Measurements from ENCODE around the gene FAM181A.

Gene FAM181A

GRCh38 chr14:93950948-93951634 lies 23.9 kb downstream of the FAM181A start:
- DNase-seq (ENCODE audit: low spot score) = no peak

DNA sequence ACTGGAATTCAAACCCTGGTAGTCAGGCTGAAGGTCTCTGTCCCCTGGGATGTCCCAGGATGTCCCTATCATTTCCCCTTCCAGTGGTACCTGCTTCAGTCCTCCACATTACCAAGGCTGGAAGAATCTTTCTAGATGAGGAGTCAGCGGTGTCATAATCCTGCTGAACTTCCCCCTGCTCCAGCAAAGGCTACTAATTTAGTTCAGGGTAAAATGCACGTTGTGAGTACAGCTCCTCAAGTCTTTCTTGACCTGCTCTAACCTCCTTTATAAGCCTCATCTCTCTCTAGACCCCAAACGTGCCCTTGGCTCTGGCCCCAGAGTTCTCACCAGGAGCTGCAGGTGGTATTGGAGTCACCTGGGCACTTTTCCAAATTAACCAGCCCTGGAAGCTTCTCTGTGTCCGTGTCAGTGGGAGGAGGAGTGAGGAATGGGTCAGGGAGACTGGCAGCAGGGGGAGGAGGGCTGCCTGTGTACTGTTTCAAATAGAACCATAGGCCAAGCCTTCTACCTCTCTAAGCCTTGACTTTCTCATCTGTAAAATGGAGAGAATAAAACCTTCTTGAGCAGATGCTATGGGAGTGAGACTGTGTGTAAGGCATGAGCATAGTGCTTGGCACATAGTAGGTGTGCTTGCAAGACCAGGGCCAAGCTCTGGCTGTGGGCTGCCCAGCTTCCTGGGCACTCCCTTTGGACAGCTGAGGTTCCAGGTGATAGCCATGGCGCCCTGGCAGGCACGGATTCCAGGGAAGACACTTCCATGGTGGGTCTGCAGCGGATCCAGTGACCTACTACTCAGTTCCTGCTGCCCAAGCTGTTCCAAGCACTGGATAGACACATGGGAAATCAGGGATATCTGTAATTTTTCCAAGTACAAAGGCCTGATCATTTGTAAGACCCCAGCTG lies 24.7 kb downstream of the FAM181A start:
- DNase-seq (ENCODE audit: low spot score) = no peak

DNA sequence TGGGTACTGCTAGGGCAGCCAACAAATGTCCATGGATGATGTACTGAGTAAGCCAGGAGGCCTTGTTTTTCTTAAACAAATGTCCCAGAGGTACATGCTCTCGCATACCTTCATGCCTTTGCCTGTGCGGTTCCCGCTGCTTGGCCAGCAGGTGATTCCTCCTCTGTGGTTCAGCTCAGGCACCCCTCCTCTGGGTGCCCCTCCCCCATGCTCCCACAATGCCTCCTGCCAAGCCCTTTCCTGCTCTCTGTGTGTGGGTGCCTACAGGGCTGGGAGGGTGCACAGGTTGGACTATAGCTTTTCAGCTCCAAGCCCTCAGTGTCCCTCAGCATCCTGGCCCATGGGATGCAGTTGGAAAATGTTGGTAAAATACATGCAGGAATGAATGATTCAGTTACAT lies 25.7 kb downstream of the FAM181A start:
- DNase-seq (ENCODE audit: low spot score) = no peak

- DNase-seq (ENCODE audit: low spot score) = no peak
These were observed 26.1 kb downstream of the FAM181A start for GRCh38 chr14:93953263-93953662.

GRCh38 chr14:93953739-93954515 lies 26.8 kb downstream of the FAM181A start:
- DNase-seq (ENCODE audit: low spot score) = no peak

DNA sequence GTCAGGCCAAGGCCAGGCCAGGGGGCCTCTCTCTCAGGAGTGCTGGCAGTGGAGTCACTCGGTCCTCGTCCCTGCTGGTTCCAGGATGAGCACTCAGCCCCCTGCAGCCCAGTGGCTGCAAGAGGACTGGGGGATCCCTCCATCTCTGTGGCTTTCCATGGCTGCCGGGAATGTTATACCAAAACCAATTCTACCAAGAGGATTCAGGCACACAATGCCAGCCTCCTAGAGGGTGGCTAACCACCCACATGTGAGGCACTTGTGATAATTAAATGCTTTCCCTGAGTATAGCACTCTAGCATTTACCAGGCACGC lies 27.3 kb downstream of the FAM181A start:
- DNase-seq (ENCODE audit: low spot score) = no peak

DNA sequence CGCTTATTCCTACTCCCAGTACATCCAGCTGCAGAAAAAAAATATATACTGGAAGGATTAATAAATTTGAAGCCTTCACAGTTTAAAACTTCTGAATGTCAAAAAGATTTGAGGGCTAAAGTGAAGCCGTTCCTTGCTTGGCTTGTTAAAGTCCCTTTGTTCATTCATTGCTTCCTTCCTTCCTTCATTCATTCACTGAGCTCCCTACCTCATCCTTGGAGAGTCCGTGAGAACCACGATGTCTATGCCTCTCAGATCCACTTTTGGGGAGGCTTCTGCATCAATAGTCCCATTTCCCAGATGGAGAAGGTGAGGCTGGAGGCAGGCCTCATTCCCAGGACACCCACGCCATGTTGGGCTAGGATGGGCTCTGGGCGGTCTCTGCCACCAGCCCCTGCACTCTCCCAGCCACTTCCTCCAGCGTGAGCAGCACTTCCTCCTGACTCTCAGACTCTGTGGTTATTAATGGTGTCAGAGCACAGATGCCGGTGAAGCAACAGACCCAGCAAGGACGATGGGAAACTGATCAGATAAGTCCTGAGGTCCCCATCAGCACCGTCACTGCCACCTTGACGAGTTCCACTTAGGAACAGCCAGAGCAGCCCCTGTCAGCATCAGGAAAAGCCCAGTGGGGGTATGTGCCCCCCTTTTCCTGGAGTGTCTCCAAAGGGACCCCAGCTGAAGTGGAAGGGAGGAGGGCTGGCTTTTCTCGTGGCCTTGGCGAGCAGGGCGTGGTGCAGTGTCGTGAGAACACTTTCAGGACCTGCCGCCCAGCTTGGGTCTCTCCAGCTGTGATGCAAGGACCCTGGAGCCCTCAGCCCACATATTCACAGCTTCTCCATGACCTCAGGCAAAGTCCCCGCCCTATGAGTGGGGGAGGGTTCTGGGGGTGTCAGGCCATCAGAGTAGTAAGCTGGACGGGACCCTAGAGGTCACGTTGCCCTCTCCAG lies 28.0 kb downstream of the FAM181A start:
- DNase-seq (ENCODE audit: low spot score) = peak; percentile 60

DNA sequence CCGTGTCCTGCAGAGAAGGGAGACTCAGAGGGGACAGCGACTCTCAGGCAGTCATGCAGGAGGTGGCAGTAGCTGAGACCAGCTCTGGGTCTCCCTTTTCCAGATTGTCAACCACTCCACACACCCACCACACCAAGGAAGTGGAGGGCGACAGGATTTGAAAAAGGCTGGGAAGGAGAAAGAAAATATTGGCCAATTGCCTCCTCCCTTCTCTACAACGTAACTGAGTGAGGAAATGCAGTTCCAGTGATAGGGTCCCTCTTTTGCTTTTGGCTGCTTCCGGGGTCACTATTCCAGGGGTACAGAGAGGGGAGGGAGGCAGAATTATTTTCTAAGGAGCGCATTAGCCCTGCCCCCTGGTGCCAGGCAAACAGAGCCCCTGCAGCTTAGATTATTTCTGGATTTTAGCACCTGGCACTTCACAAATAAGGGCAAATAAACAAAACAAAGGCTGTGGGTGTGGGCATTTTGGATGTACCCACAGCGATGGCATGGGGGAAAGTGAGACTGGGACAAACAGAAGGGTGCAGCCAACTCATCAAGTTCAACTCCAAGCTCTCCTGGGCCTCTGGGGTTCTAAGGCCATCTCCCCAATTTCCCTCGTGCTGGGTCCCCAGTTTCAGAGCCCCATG lies 28.8 kb downstream of the FAM181A start:
- no peak for DNase-seq (ENCODE audit: low spot score)

DNA sequence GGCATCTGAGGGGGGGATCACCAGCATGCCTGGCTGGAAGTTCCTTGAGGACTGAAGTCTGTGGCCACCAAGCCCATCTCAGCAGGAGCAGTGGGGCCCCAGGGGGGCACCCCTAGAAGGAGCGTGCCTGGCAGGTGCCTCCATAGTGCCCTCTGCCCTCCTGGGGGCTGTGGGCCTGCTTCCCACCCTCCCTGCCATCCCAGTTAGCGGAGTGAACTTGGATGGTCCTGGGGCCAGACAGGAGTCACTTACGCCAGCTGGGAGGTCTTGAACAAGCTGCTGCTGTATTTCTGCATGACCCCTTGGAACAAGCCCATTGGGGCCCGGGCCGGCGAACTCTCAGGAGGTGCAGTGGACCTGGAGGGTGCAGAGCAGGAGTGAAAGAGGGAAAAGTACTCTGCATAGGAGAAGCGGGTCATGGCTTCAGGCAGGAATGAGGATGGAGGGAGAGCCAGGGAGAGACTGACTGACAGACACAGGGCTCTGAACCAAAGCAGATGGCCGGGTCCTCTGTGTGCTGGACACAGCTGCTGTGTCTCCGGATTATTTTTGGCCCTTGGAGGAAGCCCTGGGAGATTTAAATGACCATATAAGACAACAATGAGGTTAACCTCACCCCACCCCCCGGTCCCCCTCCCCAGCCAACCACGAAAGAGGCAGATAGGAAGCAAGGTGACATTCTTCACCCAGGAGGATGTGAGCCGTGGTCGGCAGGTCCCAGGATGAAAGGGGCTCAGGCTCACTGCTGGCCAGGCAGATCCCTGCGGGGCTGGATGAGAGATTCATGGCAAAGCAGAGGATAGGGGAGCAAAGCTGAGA lies 29.6 kb downstream of the FAM181A start:
- no peak for DNase-seq (ENCODE audit: low spot score)

DNA sequence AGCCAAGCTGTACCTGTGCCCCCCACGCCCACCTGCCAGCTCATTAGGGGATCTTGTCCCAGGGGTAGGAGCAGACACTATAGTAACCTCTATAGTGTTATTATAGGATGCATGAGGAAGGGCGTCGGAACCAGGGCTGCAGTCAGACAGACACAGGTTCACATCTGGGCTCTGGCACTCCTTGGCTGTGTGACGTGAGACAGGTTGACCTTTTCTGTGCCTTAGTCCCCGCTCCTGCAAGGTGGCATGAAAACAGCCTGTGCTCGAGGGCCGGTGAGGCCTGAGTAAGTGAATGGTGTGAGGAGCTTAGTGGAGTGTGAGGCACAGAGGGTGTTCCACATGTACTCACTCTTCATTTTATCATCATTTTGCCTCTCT lies 30.2 kb downstream of the FAM181A start:
- DNase-seq (ENCODE audit: low spot score) = no peak

- no peak for DNase-seq (ENCODE audit: low spot score)
These were observed 30.8 kb downstream of the FAM181A start for GRCh38 chr14:93957751-93958566.

DNA sequence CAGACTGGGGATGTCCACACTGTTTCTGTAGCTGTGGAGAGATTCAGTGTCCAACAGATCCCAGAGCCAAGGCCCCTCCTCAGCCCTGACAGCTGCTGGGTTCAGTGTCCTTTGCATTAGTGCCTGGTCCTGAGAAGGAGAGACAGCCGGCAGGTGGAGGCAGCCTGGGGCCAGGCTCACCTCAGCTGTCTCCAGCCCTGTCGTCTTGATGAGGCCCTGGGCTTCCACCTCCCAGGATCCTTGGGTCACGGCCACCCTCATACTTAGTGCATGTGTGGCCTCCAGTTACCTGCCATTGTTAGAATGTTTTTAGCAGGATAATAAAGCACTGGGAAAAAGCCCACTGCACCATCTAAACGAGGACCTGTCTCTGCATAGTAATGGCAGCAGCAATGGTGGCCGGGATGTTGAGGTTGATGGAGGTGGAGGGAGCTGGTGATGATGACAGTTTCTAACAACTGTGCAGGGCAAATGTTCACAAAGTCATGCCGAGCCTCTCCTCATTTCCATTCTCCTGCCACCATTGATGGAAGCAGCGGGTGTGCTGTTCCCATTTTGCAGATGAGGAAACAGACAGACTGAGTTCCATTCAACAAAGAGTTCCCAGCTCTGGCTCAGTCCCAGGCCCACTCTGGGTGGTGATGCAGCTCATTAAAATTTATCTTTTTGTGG lies 31.6 kb downstream of the FAM181A start:
- no peak for DNase-seq (ENCODE audit: low spot score)

GRCh38 chr14:93959239-93960107 lies 32.3 kb downstream of the FAM181A start:
- peak; percentile 95 for DNase-seq (ENCODE audit: low spot score)

DNA sequence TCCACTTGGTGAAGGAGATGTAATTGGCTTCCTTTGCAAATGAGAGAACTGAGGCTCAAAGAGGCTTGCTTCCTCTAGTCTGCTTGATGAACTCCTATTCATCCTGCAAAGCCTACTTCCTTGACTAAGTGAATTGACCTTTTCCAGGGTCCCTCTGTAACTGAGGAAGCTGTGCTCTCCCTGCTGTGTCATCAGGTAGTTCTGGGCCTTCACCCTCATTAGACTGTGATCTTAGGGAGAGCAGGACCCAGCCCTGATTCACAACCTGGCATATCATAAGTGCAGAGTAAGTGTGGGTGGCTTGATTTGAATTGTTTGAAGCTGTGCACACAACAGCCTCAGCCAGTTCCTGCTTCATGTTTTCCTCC lies 32.9 kb downstream of the FAM181A start:
- DNase-seq (ENCODE audit: low spot score) = peak; percentile 37

GRCh38 chr14:93960774-93961438 lies 33.8 kb downstream of the FAM181A start:
- DNase-seq (ENCODE audit: low spot score) = no peak

DNA sequence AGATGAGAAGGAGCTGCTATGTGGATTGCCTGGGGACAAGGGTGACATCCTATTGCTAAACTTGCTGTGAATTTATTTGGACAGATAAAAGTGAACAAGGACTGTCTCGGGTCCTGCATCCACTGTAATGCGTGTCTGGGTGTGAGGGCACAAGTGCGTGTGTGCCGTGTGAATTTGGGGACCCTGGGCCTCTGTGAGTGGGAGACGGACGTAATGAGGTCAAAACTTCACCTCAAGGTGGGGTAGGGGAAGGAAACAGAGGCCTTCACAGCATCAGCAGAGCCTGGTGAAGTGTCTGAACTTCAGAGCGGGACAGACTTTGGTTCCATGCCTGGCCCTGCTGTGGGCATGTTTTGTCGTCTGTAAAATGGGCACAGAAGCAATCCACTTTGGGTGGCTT lies 34.5 kb downstream of the FAM181A start:
- no peak for DNase-seq (ENCODE audit: low spot score)

Data from CD4-positive, alpha-beta T cell treated with Interleukin-2 at 100 ng/mL for 4 hours (primary cell).